Neural cell (in vitro differentiated cells): ENCODE data around the gene PTPRF. TPM values are rescaled to one million over a fixed set of nuclear protein-coding genes. Genes with fewer than 3 reads are reported as not detected.
"Not testable (repeated sequence)": the region's sequence is repeated elsewhere in the genome, so short reads cannot be mapped to it uniquely, and the experiment has no call there.

Experiments used
- H2AFZ ChIP-seq: fragments of 200-600, 300-800 bp; sonication (generic), shearing (Covaris generic); 2 replicates; pipeline ENCODE4 v1.6.0; 2014; ENCODE audit warnings: low read depth, mild to moderate bottlenecking, antibody characterized with exemption, low read length, moderate library complexity
- H3F3A ChIP-seq: fragments of 200-600 bp; shearing (Covaris generic); 2 replicates; pipeline ENCODE4 v1.6.1; 2016; ENCODE audit warnings: mild to moderate bottlenecking, moderate library complexity, mixed read lengths, antibody characterized with exemption, low read length; ENCODE audit not compliant: insufficient read depth, poor library complexity, severe bottlenecking
- H3K27ac ChIP-seq: fragments of 200-600, 300-800 bp; sonication (generic), shearing (Covaris generic); 2 replicates; pipeline ENCODE4 v1.5.1; 2014; ENCODE audit warnings: mild to moderate bottlenecking, low read length, moderate library complexity
- H3K27me3 ChIP-seq: fragments of 300-800, 200-600 bp; sonication (generic), shearing (Covaris generic); 2 replicates; pipeline ENCODE4 v1.6.0; 2014; ENCODE audit warnings: mild to moderate bottlenecking, low read depth, low read length, moderate library complexity; ENCODE audit not compliant: insufficient read depth
- H3K36me3 ChIP-seq: fragments of 300-800, 200-600 bp; sonication (generic), shearing (Covaris generic); 2 replicates; pipeline ENCODE4 v1.5.1; 2014; ENCODE audit warnings: mild to moderate bottlenecking, antibody characterized with exemption, low read length, moderate library complexity; ENCODE audit not compliant: insufficient read depth
- H3K4me2 ChIP-seq: fragments of 300-800, 200-600 bp; sonication (generic), shearing (Covaris generic); 2 replicates; pipeline ENCODE4 v1.6.0; 2014; ENCODE audit warnings: mild to moderate bottlenecking, low read length
- H3K4me3 ChIP-seq: fragments of 300-800, 200-600 bp; sonication (generic), shearing (Covaris generic); 2 replicates; pipeline ENCODE4 v1.5.1; 2014; ENCODE audit warnings: mild to moderate bottlenecking, low read length, moderate library complexity
- H3K79me2 ChIP-seq: fragments of 200-600 bp; shearing (Covaris generic); replicated peaks from 2 replicates; pipeline ENCODE4 v1.6.0; 2014; ENCODE audit warnings: mild to moderate bottlenecking, low read length, moderate library complexity; ENCODE audit not compliant: insufficient read depth
- H3K9ac ChIP-seq: fragments of 300-800, 200-600 bp; sonication (generic), shearing (Covaris generic); 2 replicates; pipeline ENCODE4 v1.6.1; 2016; ENCODE audit warnings: mild to moderate bottlenecking, low read length, mixed read lengths
- H3K9me2 ChIP-seq: fragments of 200-600 bp; shearing (Covaris generic); 2 replicates; pipeline ENCODE4 v1.6.1; 2016; ENCODE audit warnings: mild to moderate bottlenecking, low read length, mixed read lengths; ENCODE audit not compliant: insufficient read depth
- H3K9me3 ChIP-seq: fragments of 200-600, 300-800 bp; sonication (generic), shearing (Covaris generic); 2 replicates; pipeline ENCODE4 v1.6.1; 2016; ENCODE audit warnings: mild to moderate bottlenecking, mixed run types, low read length, moderate library complexity, mixed read lengths
- H4K20me1 ChIP-seq: fragments of 200-600 bp; shearing (Covaris generic); 2 replicates; pipeline ENCODE4 v1.6.1; 2016; ENCODE audit warnings: mild to moderate bottlenecking, mixed run types; ENCODE audit not compliant: insufficient read depth
- EP300 ChIP-seq: fragments of 450-650 bp; conservative IDR thresholded peaks from 2 replicates; pipeline ENCODE4 v1.6.1; 2014; ENCODE audit warnings: antibody characterized with exemption, mild to moderate bottlenecking, moderate library complexity; ENCODE audit not compliant: poor library complexity, severe bottlenecking
- EZH2 ChIP-seq: fragments of 200-600, 300-800 bp; shearing (Covaris generic), sonication (generic); IDR thresholded peaks from 2 replicates; pipeline ENCODE4 v1.6.1; 2014; ENCODE audit warnings: antibody characterized with exemption, low read length, borderline replicate concordance, mild to moderate bottlenecking; ENCODE audit not compliant: insufficient read depth, poor library complexity, severe bottlenecking
- MXI1 ChIP-seq: fragments of 450-650 bp; conservative IDR thresholded peaks from 2 replicates; pipeline ENCODE4 v1.6.1; 2014; ENCODE audit warnings: antibody characterized with exemption, mild to moderate bottlenecking; ENCODE audit not compliant: poor library complexity, severe bottlenecking
- POLR2AphosphoS5 ChIP-seq: IDR thresholded peaks from 2 replicates; pipeline ENCODE4 v1.6.1; 2012
- RAD21 ChIP-seq: fragments of 450-650 bp; conservative IDR thresholded peaks from 2 replicates; pipeline ENCODE4 v1.6.1; 2014; ENCODE audit warnings: antibody characterized with exemption, mild to moderate bottlenecking, moderate library complexity
- SMC3 ChIP-seq: fragments of 450-650 bp; conservative IDR thresholded peaks from 2 replicates; pipeline ENCODE4 v1.6.1; 2014; ENCODE audit warnings: antibody characterized with exemption, mild to moderate bottlenecking, moderate library complexity; ENCODE audit not compliant: poor library complexity
- TAF1 ChIP-seq: IDR thresholded peaks from 2 replicates; pipeline ENCODE4 v1.6.1; 2012; ENCODE audit warnings: low read depth
- polyA plus RNA-seq: library from polyadenylated mRNA; depleted of rRNA; stranded (reverse); fragments of >200 nt; gene quantifications from 2 replicates; pipeline ENCODE4 v1.2.3, GENCODE V29; 2014
- TF ChIP-seq, protein P1 (sequence below): IDR thresholded peaks from 2 replicates; pipeline ENCODE4 v1.6.1; 2012; ENCODE audit warnings: borderline replicate concordance
- TF ChIP-seq, protein P2 (sequence below): fragments of 450-650 bp; IDR thresholded peaks from 2 replicates; pipeline ENCODE4 v1.5.1; 2014; ENCODE audit warnings: antibody characterized with exemption, mild to moderate bottlenecking, moderate library complexity; ENCODE audit not compliant: poor library complexity, severe bottlenecking

The PTPRF gene
- polyA plus RNA-seq, 1 donor from 2014 or later: 66.6 TPM

DNA sequence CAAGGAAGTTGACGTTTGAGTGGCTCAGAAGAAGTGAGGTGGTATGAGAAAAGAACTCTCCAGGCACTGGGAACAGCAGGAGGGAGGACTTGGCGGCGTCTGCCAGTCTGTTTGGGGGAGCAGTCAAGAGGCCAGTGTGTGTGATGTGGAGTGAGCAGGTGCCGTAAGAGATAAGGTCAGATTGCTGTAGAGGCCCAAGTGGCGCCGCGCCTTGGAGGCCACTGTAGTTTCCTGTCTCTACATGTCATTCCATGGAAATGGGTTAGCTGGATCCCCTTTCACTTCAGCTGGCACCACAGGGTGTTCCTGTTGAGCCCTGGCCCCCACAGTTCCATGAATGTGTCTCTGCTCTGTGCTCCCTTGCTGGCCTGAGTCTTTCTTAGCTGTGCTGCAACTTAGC is 35.5 kb upstream of the PTPRF start:
- Histone ChIP-seq H3K9me2 (no peaks in the 10 kb centered on the region), H3K79me2 (no peaks in the 10 kb centered on the region), H3K36me3 (no peaks in the 10 kb centered on the region), H2AFZ (no peak overlapping the region), H3K27ac (no peak overlapping the region), H3K27me3 (no peaks in the 10 kb centered on the region), H3K9me3 (peaks cover 2% of the 10 kb centered on the region), H3K4me2 (no peak overlapping the region), H3K4me3 (no peak overlapping the region), H3K9ac (no peak overlapping the region), H3F3A (no peaks in the 10 kb centered on the region), H4K20me1 (no peaks in the 10 kb centered on the region)
- TF ChIP-seq RAD21 (no peak), POLR2AphosphoS5 (no peak), TAF1 (no peak), EP300 (no peak), SMC3 (no peak), EZH2 (no peak), MXI1 (no peak)
- TF ChIP-seq, protein P1, sequence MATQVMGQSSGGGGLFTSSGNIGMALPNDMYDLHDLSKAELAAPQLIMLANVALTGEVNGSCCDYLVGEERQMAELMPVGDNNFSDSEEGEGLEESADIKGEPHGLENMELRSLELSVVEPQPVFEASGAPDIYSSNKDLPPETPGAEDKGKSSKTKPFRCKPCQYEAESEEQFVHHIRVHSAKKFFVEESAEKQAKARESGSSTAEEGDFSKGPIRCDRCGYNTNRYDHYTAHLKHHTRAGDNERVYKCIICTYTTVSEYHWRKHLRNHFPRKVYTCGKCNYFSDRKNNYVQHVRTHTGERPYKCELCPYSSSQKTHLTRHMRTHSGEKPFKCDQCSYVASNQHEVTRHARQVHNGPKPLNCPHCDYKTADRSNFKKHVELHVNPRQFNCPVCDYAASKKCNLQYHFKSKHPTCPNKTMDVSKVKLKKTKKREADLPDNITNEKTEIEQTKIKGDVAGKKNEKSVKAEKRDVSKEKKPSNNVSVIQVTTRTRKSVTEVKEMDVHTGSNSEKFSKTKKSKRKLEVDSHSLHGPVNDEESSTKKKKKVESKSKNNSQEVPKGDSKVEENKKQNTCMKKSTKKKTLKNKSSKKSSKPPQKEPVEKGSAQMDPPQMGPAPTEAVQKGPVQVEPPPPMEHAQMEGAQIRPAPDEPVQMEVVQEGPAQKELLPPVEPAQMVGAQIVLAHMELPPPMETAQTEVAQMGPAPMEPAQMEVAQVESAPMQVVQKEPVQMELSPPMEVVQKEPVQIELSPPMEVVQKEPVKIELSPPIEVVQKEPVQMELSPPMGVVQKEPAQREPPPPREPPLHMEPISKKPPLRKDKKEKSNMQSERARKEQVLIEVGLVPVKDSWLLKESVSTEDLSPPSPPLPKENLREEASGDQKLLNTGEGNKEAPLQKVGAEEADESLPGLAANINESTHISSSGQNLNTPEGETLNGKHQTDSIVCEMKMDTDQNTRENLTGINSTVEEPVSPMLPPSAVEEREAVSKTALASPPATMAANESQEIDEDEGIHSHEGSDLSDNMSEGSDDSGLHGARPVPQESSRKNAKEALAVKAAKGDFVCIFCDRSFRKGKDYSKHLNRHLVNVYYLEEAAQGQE: no peak
- TF ChIP-seq, protein P2, sequence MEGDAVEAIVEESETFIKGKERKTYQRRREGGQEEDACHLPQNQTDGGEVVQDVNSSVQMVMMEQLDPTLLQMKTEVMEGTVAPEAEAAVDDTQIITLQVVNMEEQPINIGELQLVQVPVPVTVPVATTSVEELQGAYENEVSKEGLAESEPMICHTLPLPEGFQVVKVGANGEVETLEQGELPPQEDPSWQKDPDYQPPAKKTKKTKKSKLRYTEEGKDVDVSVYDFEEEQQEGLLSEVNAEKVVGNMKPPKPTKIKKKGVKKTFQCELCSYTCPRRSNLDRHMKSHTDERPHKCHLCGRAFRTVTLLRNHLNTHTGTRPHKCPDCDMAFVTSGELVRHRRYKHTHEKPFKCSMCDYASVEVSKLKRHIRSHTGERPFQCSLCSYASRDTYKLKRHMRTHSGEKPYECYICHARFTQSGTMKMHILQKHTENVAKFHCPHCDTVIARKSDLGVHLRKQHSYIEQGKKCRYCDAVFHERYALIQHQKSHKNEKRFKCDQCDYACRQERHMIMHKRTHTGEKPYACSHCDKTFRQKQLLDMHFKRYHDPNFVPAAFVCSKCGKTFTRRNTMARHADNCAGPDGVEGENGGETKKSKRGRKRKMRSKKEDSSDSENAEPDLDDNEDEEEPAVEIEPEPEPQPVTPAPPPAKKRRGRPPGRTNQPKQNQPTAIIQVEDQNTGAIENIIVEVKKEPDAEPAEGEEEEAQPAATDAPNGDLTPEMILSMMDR: no peak

DNA sequence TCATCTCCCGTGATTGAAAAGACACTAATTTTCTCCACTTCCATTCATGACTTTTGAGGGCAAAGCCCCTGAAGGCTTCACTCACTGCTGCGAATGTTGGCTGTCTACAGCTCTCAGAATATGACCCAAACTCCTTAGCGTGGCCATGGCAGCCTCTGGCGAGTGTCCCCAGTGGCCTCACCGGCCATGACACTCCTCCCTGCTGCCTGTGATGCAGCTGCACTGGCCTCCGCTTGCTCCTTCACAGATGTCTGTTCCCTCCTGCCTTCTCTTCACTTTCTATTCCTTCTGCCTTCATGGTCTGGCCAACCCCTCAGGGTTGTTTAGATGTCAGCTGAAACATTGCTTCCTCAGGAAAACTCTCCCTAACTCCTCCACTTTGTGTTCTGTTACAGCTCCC is 30.8 kb upstream of the PTPRF start:
- Histone ChIP-seq H2AFZ (no peak overlapping the region), H3K9ac (no peak overlapping the region), H3K9me3 (no peaks in the 10 kb centered on the region), H3K27me3 (no peaks in the 10 kb centered on the region), H3K9me2 (no peaks in the 10 kb centered on the region), H3F3A (no peaks in the 10 kb centered on the region), H3K79me2 (no peaks in the 10 kb centered on the region), H3K36me3 (no peaks in the 10 kb centered on the region), H3K27ac (no peak overlapping the region), H4K20me1 (no peaks in the 10 kb centered on the region), H3K4me3 (no peak overlapping the region), H3K4me2 (no peak overlapping the region)
- TF ChIP-seq, protein P2: no peak
- no peak for TF ChIP-seq MXI1
- no peak for TF ChIP-seq TAF1
- TF ChIP-seq EP300: no peak
- no peak for TF ChIP-seq RAD21
- no peak for TF ChIP-seq SMC3

DNA sequence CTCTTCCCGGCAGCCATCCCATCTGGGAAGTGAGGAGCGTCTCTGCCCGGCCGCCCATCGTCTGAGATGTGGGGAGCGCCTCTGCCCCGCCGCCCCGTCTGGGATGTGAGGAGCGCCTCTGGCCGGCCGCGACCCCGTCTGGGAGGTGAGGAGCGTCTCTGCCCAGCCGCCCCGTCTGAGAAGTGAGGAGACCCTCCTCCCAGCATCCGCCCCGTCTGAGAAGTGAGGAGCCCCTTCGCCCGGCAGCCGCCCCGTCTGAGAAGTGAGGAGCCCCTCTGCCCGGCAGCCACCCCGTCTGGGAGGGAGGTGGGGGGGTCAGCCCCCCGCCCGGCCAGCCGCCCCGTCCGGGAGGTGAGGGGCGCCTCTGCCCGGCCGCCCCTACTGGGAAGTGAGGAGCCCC is 28.9 kb upstream of the PTPRF start:
- not testable (repeated sequence) for H3F3A ChIP-seq, H2AFZ ChIP-seq, H3K27ac ChIP-seq

More for the DNA sequence above, 28.9 kb upstream of the PTPRF start:
- not testable (repeated sequence) for H3K9me2 ChIP-seq, H4K20me1 ChIP-seq, H3K4me2 ChIP-seq, H3K4me3 ChIP-seq, H3K27me3 ChIP-seq, H3K9me3 ChIP-seq, H3K36me3 ChIP-seq, H3K9ac ChIP-seq, H3K79me2 ChIP-seq
